ENCODE data around the gene DDI2.
"Not testable (repeated sequence)": the region's sequence is repeated elsewhere in the genome, so short reads cannot be mapped to it uniquely, and the experiment has no call there.

Gene DDI2

GRCh38 chr1:15637826-15638225 lies 20.6 kb downstream of the DDI2 start:
- DNase-seq: no peak

- no peak for DNase-seq
Measured at GRCh38 chr1:15639262-15639661, 22.0 kb downstream of the DDI2 start.

- no peak for DNase-seq
Measured at GRCh38 chr1:15639931-15640330, 22.7 kb downstream of the DDI2 start.

GRCh38 chr1:15640667-15641066 lies 23.4 kb downstream of the DDI2 start:
- DNase-seq: peak in 3 of 4 experiments; percentile 27 to 39 (median 38)

GRCh38 chr1:15649937-15650336 lies 32.7 kb downstream of the DDI2 start:
- DNase-seq: no peak

- DNase-seq: no peak
Measured at GRCh38 chr1:15650433-15650832, 33.2 kb downstream of the DDI2 start.

- not testable (repeated sequence) for DNase-seq
Measured at GRCh38 chr1:15652130-15652529, 34.9 kb downstream of the DDI2 start.

GRCh38 chr1:15654091-15654690 lies 36.9 kb downstream of the DDI2 start:
- no peak for DNase-seq

- peak; percentile 7 to 28 (median 18) for DNase-seq
Measured at GRCh38 chr1:15656464-15656863, 39.2 kb downstream of the DDI2 start.

GRCh38 chr1:15657021-15657420 lies 39.8 kb downstream of the DDI2 start:
- peak in 3 of 4 experiments; percentile 40 to 61 (median 57) for DNase-seq

GRCh38 chr1:15660151-15660550 lies 42.9 kb downstream of the DDI2 start:
- no peak for DNase-seq

GRCh38 chr1:15662477-15662876 lies 45.2 kb downstream of the DDI2 start:
- no peak for DNase-seq

- no peak for DNase-seq
Measured at GRCh38 chr1:15663925-15664324, 46.7 kb downstream of the DDI2 start.

GRCh38 chr1:15667362-15667761 lies 50.1 kb downstream of the DDI2 start:
- DNase-seq: no peak

- no peak for DNase-seq
Measured at GRCh38 chr1:15668089-15668754, 51.0 kb downstream of the DDI2 start.

GRCh38 chr1:15669074-15669473 lies 51.8 kb downstream of the DDI2 start:
- no peak for DNase-seq

- DNase-seq: no peak
Measured at GRCh38 chr1:15669864-15670263, 52.6 kb downstream of the DDI2 start.

- DNase-seq: no peak
Measured at GRCh38 chr1:15671430-15671829, 54.2 kb downstream of the DDI2 start.

GRCh38 chr1:15674386-15675159 lies 57.3 kb downstream of the DDI2 start:
- peak; percentile 68 to 86 (median 78) for DNase-seq

- DNase-seq: peak; percentile 76 to 86 (median 84)
Measured at GRCh38 chr1:15676010-15676409, 58.8 kb downstream of the DDI2 start.

GRCh38 chr1:15676688-15677661 lies 59.7 kb downstream of the DDI2 start:
- no peak for DNase-seq

GRCh38 chr1:15678578-15678977 lies 61.3 kb downstream of the DDI2 start:
- DNase-seq: peak; percentile 21 to 63 (median 45)

All from suppressor macrophage (primary cell).